ENCODE results near the gene SETD3.

Gene SETD3

GRCh38 chr14:99395909-99396530, 84.6 kb downstream of the SETD3 start:
- FAIRE-seq (peak; percentile 59), DNase-seq (ENCODE audit: low spot score) (peak; percentile 35)

GRCh38 chr14:99394602-99395156, 86.0 kb downstream of the SETD3 start:
- no peak for FAIRE-seq

GRCh38 chr14:99393059-99393655, 87.5 kb downstream of the SETD3 start:
- FAIRE-seq, result no peak
- DNase-seq (ENCODE audit: low spot score), result no peak

More at GRCh38 chr14:99394602-99395156, 86.0 kb downstream of the SETD3 start:
- no peak for DNase-seq (ENCODE audit: low spot score)

GRCh38 chr14:99391671-99392070, 89.0 kb downstream of the SETD3 start:
- FAIRE-seq (no peak), DNase-seq (ENCODE audit: low spot score) (no peak)

GRCh38 chr14:99389174-99389826, 91.4 kb downstream of the SETD3 start:
- no peak for DNase-seq (ENCODE audit: low spot score)
- FAIRE-seq, result no peak

- DNase-seq (ENCODE audit: low spot score) (no peak), FAIRE-seq (no peak)
These were observed 92.4 kb downstream of the SETD3 start for GRCh38 chr14:99388286-99388685.

- FAIRE-seq (no peak), DNase-seq (ENCODE audit: low spot score) (no peak)
These were observed 92.8 kb downstream of the SETD3 start for GRCh38 chr14:99387880-99388279.

GRCh38 chr14:99384450-99385417, 95.9 kb downstream of the SETD3 start:
- FAIRE-seq, result no peak
- DNase-seq (ENCODE audit: low spot score), result no peak

- DNase-seq (ENCODE audit: low spot score), result no peak
- FAIRE-seq, result no peak
These were observed 96.9 kb downstream of the SETD3 start for GRCh38 chr14:99383472-99384449.

- FAIRE-seq (no peak), DNase-seq (ENCODE audit: low spot score) (no peak)
These were observed 97.7 kb downstream of the SETD3 start for GRCh38 chr14:99382781-99383471.

GRCh38 chr14:99382071-99382470, 98.6 kb downstream of the SETD3 start:
- DNase-seq (ENCODE audit: low spot score) (no peak), FAIRE-seq (no peak)

GRCh38 chr14:99381688-99382060, 99.0 kb downstream of the SETD3 start:
- DNase-seq (ENCODE audit: low spot score) (no peak), FAIRE-seq (no peak)

GRCh38 chr14:99380991-99381687, 99.5 kb downstream of the SETD3 start:
- FAIRE-seq (no peak), DNase-seq (ENCODE audit: low spot score) (no peak)

- FAIRE-seq, result no peak
These were observed 100.3 kb downstream of the SETD3 start for GRCh38 chr14:99380402-99380801.

GRCh38 chr14:99378782-99379214, 101.9 kb downstream of the SETD3 start:
- FAIRE-seq (no peak), DNase-seq (ENCODE audit: low spot score) (no peak)

More at GRCh38 chr14:99380402-99380801, 100.3 kb downstream of the SETD3 start:
- DNase-seq (ENCODE audit: low spot score), result no peak

GRCh38 chr14:99377951-99378350, 102.7 kb downstream of the SETD3 start:
- no peak for FAIRE-seq

GRCh38 chr14:99374964-99375363, 105.7 kb downstream of the SETD3 start:
- DNase-seq (ENCODE audit: low spot score) (no peak), FAIRE-seq (no peak)

More at GRCh38 chr14:99377951-99378350, 102.7 kb downstream of the SETD3 start:
- DNase-seq (ENCODE audit: low spot score), result no peak

GRCh38 chr14:99363616-99364290, 116.9 kb downstream of the SETD3 start:
- FAIRE-seq (no peak), DNase-seq (ENCODE audit: low spot score) (no peak)
